ENCODE measurements around the gene CFP. TPM values are rescaled to one million over a fixed set of nuclear protein-coding genes. Genes with fewer than 3 reads are reported as not detected.

CFP gene
- total and polyA plus RNA-seq, 2 of the 13 experiments (the other 11 are each of a cell fraction or from before 2014, with no cell fraction given) = 0.01 TPM; not detected in 1

- TF ChIP-seq ZNF784 (CRISPR knock-in tag; IDR thresholded peaks at IDR 0.05; ENCODE audit: borderline replicate concordance) (no peak), ARNT2 (CRISPR knock-in tag; IDR thresholded peaks at IDR 0.05; ENCODE audit: low read depth) (no peak), ZNF343 (CRISPR knock-in tag; IDR thresholded peaks at IDR 0.05) (0 out of 2 replicates have a peak, but pooled peaks have one; percentile 35), ZNF672 (CRISPR knock-in tag; IDR thresholded peaks at IDR 0.05) (no peak), RARA (CRISPR knock-in tag; IDR thresholded peaks at IDR 0.05) (no peak), ZNF317 (CRISPR knock-in tag; IDR thresholded peaks at IDR 0.05) (no peak), HCFC1 (IDR thresholded peaks at IDR 0.05; ENCODE audit: low read depth, low read length) (0 out of 2 replicates have a peak, but pooled peaks have one; percentile 9), PRDM15 (CRISPR knock-in tag; IDR thresholded peaks at IDR 0.05) (no peak), EEA1 (CRISPR knock-in tag; IDR thresholded peaks at IDR 0.05; ENCODE audit: borderline replicate concordance) (no peak), PCBP2 (optimal IDR thresholded peaks at IDR 0.05; ENCODE audit: low read depth, low read length, poor library complexity, severe bottlenecking) (no peak), ZSCAN12 (CRISPR knock-in tag; IDR thresholded peaks at IDR 0.05) (no peak), NCOA5 (CRISPR knock-in tag; IDR thresholded peaks at IDR 0.05) (no peak), ZBTB44 (CRISPR knock-in tag; IDR thresholded peaks at IDR 0.05) (no peak), ZNF34 (CRISPR knock-in tag; IDR thresholded peaks at IDR 0.05; ENCODE audit: borderline replicate concordance) (no peak), SIX4 (CRISPR knock-in tag; IDR thresholded peaks at IDR 0.05) (no peak), ZNF44 (CRISPR knock-in tag; IDR thresholded peaks at IDR 0.05) (no peak), PRDM10 (CRISPR knock-in tag; IDR thresholded peaks at IDR 0.05; ENCODE audit: low read depth) (peak; percentile 72), CC2D1A (CRISPR knock-in tag; IDR thresholded peaks at IDR 0.05) (no peak), ARNT (IDR thresholded peaks at IDR 0.05) (no peak), ZNF136 (CRISPR knock-in tag; IDR thresholded peaks at IDR 0.05; ENCODE audit: low read depth) (no peak), ZFY (CRISPR knock-in tag; IDR thresholded peaks at IDR 0.05) (peak; percentile 91)
Observed at GRCh38 chrX:47658684-47659420, 29.1 kb upstream of the CFP start, which contains the start of gene UXT (continued).

Measured in HepG2 (cell line).